HPDE6-E6E7 (cell line): Measurements from ENCODE around the gene PPP1CA.
A peak's percentile ranks its signal among the peaks of the same experiment; 100 is the strongest.
"Not testable (repeated sequence)": the region's sequence is repeated elsewhere in the genome, so short reads cannot be mapped to it uniquely, and the experiment has no call there.

Experiments used
- DNase-seq: peaks from one replicate; pipeline ENCODE4 v3.0.0; 2011; ENCODE audit warnings: missing footprints; ENCODE audit errors: extremely low spot score

The PPP1CA gene

GRCh38 chr11:67404515-67405195, 3.0 kb upstream of the PPP1CA start:
- no peak for DNase-seq

- DNase-seq = not testable (repeated sequence)
Observed at GRCh38 chr11:67403085-67403484, 1.4 kb upstream of the PPP1CA start.

GRCh38 chr11:67402192-67402839, 658 bp upstream of the PPP1CA start:
- DNase-seq = not testable (repeated sequence)

GRCh38 chr11:67400942-67401494, 640 bp downstream of the PPP1CA start:
- DNase-seq = no peak

GRCh38 chr11:67400251-67400941, 1.3 kb downstream of the PPP1CA start:
- DNase-seq = no peak

- no peak for DNase-seq
Observed at GRCh38 chr11:67398661-67399563, 2.7 kb downstream of the PPP1CA start.

- no peak for DNase-seq
Observed at GRCh38 chr11:67397986-67398660, 3.5 kb downstream of the PPP1CA start.

GRCh38 chr11:67397536-67397935, 4.1 kb downstream of the PPP1CA start:
- no peak for DNase-seq

GRCh38 chr11:67396587-67397389, 4.9 kb downstream of the PPP1CA start:
- DNase-seq = no peak

GRCh38 chr11:67396259-67396581, 5.4 kb downstream of the PPP1CA start:
- DNase-seq = no peak

GRCh38 chr11:67395555-67396258, 6.0 kb downstream of the PPP1CA start:
- DNase-seq = no peak

GRCh38 chr11:67393990-67394389, 7.7 kb downstream of the PPP1CA start:
- DNase-seq = no peak

- DNase-seq = no peak
Observed at GRCh38 chr11:67393437-67393836, 8.2 kb downstream of the PPP1CA start.

- no peak for DNase-seq
Observed at GRCh38 chr11:67392183-67392715, 9.4 kb downstream of the PPP1CA start.

- DNase-seq = peak; percentile 98
Observed at GRCh38 chr11:67391304-67392182, 10.1 kb downstream of the PPP1CA start, which contains the start of gene RAD9A. RAD9A (plus strand) TSS chr11:67391986; CDS start chr11:67392045, 59 bp downstream.

GRCh38 chr11:67390947-67391303, 10.7 kb downstream of the PPP1CA start:
- DNase-seq = no peak

GRCh38 chr11:67389477-67389876, 12.2 kb downstream of the PPP1CA start:
- DNase-seq = no peak

GRCh38 chr11:67387518-67387917, 14.1 kb downstream of the PPP1CA start:
- DNase-seq = no peak
